Adrenal gland (tissue), 5 donors: Measurements from ENCODE around the gene FOSL2.

ENCODE experiments used
- POLR2A ChIP-seq, 2 donors: fragments of 450-650 bp; IDR thresholded peaks; one replicate each; pipeline ENCODE4 v1.6.1; 2017; ENCODE audit warnings: antibody characterized with exemption in 2 of 2, mild to moderate bottlenecking in 2 of 2, moderate library complexity in 1 of 2
- TF ChIP-seq, protein P1 (sequence below), 6 experiments: fragments of 450-650 bp in 4 of 6; fragments of 200-600 bp in 2 of 6; sonication (generic) in 1 of 6; IDR thresholded peaks; 1 replicate in 5 of 6; 2 replicates in 1 of 6; pipeline versions ENCODE4 v1.5.1 to v1.8.0; 2016 to 2021; ENCODE audit warnings: antibody characterized with exemption in 6 of 6, mild to moderate bottlenecking in 2 of 6, moderate library complexity in 1 of 6
- donor health status: DM: no; HTN: no; CAD: no.

DNA sequence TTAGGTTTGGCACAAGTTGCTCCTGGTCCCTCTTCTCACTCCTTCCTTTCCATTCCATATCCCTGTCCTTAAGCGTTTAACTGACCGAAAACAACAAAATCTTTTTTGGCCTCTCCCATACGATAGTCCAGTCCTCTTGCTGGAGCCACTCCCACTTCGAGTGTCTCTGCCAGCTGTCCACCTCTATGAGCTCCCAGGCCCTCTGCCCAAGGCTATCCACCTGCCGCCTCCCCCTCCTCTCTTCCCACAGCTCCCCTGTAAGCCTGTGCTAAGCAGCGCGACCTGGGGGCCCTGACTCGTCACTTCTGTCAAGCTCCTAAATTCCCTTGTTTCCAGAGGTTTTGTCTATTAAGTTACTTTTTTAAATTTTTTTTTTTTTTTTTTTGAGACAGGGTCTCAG lies 47.0 kb upstream of the FOSL2 start:
- TF ChIP-seq, protein P1, sequence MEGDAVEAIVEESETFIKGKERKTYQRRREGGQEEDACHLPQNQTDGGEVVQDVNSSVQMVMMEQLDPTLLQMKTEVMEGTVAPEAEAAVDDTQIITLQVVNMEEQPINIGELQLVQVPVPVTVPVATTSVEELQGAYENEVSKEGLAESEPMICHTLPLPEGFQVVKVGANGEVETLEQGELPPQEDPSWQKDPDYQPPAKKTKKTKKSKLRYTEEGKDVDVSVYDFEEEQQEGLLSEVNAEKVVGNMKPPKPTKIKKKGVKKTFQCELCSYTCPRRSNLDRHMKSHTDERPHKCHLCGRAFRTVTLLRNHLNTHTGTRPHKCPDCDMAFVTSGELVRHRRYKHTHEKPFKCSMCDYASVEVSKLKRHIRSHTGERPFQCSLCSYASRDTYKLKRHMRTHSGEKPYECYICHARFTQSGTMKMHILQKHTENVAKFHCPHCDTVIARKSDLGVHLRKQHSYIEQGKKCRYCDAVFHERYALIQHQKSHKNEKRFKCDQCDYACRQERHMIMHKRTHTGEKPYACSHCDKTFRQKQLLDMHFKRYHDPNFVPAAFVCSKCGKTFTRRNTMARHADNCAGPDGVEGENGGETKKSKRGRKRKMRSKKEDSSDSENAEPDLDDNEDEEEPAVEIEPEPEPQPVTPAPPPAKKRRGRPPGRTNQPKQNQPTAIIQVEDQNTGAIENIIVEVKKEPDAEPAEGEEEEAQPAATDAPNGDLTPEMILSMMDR (IDR thresholded peaks at IDR 0.05) = no peak
- no peak for TF ChIP-seq POLR2A (IDR thresholded peaks at IDR 0.05)
